EH (cell line): ENCODE data around the gene KATNB1.
"Not testable (repeated sequence)": the region's sequence is repeated elsewhere in the genome, so short reads cannot be mapped to it uniquely, and the experiment has no call there.

Experiments
- DNase-seq: peaks from one replicate; pipeline ENCODE4 v3.0.0-alpha.2; 2015; ENCODE audit warnings: low read depth

Gene KATNB1

DNA sequence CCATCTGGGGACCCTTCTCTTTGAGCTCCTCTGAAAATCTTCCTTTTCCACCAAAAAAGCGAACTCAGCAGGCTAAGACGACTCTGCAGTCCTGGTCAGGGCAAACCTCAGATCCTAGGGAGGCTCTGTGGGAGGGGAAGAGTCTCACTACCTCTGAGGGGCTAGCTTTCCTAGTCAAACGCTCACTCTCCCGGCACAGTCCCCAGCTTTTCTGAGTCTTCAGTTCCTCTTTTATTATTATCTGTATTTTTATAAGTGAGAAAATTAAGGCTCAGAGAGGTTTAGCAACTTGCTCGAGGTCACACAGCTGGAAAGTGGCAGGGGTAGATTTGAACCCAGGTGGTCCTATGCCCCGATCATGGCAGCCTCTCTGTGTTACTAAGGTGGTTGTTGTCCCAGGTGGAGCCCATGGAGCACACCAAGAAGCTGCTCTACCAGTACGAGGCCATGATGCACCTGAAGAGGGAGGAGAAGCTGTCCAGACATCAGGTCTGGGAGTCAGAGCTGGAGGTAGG, 9.1 kb upstream of the KATNB1 start:
- DNase-seq = no peak

DNA sequence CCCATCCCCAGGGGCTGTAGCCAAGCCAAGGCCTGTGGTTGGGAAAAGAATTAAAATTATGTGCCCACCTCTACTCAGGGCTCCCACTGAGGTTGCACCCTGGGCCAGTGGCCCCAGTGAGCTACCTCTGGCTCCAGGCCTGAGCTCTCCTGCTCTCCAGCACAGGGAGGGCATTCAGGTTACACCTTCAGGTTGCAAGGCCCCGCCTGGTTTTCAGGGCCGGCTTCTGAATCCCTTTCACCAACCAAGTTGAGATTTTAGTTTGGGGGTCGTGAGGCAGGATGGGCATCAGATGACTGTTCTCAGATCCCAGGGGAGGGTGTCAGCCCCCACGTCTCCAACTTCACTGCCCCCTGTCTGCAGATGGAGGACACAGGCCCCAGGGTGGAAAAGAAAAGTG, 8.0 kb upstream of the KATNB1 start:
- DNase-seq = no peak

DNA sequence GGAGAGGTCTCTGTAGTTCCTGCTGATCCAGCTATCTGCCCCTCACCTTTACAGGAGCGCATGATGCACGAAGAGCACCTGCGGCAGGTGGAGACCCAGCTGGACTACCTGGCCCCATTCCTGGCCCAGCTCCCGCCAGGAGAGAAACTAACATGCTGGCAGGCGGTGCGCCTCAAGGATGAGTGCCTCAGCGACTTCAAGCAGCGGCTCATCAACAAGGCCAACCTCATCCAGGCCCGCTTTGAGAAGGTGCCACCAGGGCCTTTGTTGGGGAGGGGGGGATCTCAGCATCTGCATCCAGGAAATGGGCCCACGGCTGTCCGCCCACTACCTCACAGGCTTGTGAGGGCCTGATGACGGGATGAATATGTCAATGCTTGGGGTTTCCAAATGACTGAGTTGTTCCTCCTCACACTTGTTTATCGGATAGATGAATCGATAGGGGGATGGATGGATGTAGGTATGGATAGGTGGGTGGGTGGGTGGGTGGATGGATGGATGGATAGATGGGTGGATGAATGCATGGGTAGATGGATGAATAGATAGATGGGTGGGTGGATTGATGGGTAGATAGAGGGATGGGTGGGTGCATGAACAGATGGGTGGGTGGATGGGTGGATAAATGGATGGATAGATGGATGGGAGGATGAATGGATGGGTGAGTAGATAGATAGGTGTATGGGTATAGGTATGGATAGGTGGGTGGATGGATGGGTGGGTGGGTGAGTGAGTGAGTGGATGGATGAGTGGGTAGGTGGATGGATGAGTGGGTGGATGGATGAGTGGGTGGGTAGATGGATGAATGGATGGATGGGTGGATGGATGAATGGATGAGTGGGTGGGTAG, 7.0 kb upstream of the KATNB1 start:
- no peak for DNase-seq

DNA sequence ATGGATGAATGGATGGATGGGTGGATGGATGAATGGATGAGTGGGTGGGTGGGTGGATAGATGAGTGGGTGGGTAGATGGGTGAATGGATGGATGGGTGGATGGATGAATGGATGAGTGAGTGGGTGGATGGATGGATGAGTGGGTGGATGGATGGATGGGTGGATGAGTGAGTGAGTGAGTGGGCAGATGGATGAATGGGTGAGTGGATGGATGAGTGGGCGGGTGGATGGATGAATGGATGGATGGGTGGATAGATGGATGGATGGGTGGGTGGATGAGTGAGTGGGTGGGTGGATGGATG, 6.4 kb upstream of the KATNB1 start:
- no peak for DNase-seq

DNA sequence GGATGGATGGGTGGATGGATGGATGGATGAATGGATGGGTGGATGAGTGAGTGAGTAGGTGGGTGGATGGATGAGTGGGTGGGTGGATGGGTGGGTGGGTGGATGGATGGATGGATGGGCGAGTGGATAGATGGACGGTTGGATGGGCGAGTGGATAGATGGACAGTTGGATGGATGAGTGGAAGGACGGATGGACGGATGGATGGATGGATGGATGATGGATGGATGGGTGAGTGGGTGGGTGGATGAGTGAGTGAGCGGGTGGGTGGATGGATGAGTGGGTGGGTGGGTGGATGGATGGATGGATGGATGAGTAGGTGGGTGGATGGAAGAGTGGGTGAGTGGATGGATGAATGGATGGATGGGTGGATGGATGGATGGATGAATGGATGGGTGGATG, 5.7 kb upstream of the KATNB1 start:
- DNase-seq = not testable (repeated sequence)

DNA sequence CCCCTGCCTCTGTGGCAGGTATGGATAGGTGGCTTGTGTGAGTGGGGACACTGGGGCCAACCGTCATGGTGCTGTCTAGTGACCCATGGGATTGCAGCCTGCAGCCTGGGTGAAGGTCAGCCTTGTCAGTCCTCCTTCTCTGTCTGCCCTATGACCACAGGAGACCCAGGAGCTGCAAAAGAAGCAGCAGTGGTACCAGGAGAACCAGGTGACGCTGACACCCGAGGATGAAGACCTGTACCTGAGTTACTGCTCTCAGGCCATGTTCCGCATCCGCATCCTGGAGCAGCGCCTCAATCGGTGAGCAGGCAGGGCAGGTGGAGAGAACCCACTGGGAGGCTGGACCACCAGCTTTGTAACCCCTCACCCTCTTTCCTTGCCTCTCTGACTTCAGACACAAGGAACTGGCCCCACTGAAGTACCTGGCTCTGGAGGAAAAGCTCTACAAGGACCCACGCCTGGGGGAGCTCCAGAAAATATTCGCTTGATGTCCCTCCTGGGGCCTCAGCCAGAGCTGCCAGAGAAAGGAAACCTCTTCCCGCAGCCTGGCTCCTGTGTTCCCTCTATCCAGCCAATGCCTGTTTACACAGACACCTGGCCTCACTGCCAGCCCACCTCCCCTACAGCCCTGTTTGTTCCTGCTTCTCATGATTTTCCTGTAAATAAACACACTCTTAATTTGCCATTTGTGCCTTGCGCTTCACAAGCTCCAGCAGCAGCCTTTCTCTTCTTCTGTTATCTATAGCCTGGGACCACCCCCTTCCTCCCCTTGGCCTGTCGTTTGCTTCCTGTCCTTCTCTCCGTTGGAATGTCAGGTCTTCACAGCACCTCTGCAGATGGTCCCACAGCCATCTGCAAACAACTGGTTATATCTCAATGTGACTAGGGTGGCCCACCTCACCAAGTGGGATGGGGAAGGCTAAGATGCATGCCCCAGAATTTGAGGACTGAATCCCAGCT, 4.5 kb upstream of the KATNB1 start:
- no peak for DNase-seq

DNA sequence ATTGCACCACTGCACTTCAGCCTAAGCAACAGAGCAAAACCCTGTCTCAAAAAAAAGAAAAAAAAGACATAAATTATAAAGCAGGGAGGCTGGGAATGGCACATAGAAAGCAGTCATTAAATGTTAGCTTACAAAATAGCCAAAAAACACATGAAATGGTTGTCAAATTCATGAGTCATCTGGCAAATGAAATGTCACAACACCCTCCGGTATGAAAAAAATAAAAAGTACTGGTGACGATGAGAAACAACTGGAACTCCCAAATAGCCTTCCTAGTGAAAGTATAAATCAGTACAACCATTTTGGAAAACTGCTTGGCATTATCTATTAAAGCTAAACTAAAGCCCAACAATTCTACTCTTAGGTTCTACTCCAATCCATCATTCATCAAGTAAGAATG, 3.5 kb upstream of the KATNB1 start:
- peak; percentile 71 for DNase-seq

DNA sequence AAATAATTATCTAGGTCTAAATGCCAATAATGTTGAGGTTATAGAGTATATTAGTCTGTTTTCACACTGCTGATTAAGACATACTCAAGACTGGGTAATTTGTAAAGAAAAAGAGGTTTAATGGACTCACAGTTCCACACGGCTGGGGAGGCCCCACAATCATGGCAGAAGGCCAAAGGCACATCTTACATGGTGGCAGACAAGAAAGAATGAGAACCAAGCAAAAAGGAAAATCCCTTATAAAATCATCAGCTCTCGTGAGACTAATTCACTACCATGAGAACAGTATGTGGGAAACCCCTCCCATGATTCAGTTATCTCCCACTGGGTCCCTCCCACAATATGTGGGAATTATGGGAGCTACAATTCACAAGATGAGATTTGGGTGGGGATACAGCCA, 2.9 kb upstream of the KATNB1 start:
- DNase-seq = no peak

DNA sequence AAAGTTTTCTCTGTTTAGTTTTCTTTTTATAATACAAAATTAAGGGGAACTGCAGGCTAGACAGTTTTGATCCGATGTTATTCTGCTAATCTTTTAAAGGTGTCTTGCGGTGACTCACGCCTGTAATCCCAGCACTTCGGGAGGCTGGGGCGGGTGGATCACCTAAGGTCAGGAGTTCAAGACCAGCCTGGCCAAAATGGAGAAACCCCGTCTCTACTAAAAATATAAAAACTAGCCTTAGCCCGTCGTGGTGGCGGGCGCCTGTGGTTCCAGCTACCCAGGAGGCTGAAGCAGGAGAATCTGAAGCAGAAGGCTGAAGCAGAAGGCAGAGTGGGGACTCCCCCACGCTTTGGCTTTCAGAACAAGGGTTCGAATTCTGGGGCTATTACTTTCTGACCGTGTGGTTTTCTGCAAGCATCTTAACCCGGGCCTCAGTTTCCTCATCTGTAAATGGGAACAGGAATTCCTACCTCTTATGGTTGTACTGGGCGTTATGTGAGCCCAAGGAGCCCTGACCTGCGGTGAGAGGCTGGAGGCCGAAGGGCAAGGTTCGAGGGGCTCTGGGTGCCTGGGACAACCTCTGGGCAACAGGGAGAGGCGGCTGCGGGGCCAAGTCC, 1.2 kb upstream of the KATNB1 start:
- DNase-seq = no peak

DNA sequence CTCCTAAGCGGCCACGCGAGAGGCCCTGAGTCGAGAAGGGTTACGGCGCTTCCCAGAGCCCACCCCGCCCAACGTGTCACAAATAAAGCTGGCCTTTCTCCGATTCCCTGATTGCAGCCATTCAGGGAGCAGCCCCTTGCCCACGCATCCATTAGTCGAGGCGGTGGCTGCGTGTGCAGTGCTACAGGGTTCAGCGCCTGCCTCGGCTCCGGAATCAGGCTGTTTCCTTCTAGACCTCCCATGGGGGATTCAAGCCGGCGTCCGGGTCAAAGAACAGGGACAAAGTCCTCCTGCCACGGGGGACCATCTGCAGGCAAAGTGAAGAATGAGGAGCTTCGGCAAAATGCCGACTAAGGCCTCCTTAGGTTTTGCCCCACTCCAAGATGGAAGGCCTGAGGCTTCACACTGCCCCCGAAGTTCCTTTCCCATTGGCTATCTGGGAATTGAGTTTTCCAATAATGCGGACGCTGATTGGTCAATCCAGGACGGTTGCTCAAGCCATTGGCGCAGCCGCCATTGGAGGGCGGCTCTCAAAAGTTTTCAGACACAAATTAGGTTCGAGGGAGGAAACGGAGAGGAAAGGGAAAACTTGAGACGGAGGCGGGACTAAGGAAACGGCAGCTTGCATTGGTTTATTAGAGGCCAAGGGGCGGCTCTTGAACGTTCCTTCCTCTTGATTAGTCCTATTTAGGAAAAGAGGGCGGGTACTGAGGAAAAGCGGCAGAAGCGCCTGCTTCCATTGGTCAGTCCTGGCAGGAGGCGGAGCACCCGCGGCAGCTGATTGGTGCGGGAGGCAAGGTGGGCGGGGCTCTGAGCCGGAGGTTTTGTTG, 430 bp upstream of the KATNB1 start:
- peak; percentile 100 for DNase-seq

DNA sequence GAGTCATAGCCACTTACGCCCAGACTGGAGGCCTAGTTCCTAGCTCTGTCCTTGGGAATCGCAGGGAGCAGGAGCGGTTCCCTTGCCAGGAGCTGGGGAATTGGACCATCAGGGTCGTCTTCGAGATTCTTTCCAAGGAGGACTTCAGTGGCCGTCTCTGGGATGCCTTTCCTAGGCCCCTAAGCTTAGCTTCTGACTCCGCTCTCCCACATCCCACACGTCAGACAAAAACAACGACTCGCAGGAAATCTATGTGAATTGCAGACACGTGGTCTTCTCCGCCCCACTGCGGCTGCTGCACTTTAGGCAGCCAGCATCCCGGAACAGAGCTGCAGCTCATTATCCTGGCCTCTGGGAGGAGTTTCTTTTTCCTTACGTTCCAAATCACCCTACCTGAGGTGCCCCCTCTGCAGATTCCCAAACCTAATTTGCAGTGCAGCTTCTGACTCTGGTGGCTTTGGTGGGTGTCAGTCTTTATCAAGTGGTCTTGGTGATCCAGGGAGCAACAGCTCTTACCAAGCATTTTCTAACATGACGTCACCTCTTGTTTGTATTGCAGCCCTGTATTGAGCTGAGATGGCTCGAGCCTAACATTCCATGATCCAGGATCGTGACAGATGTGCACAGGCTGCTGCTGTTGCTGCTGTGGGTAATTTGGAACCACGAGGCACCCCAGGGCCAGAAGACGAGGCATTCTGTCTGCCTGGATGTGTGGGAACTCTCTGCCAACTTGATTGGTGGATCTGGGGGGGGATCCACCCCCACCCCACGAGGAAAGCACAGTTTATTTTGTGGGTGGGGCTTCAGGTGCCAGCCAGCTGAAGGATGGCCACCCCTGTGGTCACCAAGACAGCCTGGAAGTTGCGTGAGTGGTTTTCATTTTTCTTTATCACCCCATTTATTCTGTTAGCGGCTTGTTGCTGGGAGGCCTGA, 1.1 kb downstream of the KATNB1 start:
- peak; percentile 82 for DNase-seq

DNA sequence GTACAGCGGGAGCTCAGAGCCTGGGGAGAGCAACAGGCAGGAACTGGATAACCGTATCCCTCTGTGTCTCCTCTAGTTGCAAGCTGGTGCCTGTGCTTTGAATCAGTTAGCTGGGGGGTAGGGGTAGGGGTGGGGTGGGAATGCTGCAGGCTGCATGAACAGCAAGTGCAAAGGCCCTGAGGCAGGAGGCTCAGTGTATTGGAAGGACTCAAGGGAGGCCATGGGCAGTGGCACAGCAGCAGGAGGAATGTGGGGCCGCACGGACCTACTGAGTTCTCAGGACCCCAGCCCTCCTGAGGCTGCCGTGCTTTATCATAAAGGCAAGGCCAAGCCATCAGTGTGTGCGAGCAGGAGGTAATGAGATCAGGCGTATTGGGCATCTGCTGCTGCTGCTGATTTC, 3.3 kb downstream of the KATNB1 start:
- DNase-seq = no peak

DNA sequence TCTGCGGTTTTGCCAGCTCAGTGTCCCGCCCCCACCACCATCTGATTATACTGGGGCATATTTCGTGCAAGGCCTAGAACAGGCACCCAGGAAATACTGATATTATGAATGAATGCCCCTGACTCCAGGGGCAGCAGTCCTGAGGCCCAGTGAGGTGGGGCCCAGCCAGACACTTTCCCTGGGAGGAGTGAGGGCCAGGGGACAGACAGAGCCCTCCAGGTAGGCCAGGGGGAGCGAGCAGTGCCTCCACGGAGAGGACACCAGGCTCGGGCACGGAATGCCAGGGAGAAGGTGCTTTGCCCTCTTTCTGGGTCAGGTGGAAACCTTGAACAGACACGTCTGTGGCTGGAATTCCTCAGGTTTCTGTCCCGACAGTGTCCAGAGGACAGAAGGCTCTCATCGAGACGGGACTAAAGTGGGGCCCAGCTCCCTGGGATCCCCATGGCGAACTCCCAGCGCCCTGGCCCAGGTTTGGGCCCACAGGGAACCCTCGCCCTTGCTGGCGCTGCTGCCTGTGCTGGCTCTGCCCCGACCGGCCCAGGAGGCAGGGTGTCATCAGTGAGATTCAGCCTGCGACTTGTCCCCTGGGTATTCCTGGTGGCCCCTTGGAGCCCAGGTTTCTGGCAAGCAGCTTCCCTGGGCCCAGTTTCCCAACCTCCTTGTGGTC, 4.3 kb downstream of the KATNB1 start:
- no peak for DNase-seq

DNA sequence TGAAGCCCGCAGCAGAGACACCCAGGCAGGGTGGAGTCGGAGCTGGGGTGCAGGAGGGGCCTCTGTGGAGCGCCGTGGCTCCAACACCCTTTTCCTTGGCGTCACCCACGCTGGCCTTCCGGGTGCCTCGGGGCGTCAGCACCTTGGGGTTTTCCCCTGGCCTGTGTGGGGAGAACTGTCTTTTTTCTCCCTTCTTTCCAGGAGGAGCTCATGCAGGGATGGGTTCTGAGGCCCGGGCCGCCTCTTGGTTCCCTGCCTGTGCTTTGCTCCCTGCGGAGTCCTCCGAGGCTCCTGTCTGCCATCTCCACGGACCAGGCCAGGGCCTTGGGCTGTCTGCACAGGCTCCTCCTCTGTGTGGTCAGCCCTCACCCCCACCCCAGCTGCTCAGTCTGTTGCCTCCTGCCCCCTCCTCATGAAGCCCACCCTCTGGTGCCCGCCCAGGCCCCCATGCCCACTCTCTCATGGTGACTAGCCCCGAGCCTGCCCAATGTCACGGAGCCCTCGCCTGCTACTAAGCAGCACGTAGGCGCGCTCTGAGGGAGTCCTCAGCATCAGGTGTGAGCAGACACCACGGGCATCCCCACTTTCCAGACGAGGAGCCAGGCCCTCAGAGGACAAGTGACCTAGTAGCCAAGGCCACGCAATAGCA, 5.0 kb downstream of the KATNB1 start:
- DNase-seq = no peak

DNA sequence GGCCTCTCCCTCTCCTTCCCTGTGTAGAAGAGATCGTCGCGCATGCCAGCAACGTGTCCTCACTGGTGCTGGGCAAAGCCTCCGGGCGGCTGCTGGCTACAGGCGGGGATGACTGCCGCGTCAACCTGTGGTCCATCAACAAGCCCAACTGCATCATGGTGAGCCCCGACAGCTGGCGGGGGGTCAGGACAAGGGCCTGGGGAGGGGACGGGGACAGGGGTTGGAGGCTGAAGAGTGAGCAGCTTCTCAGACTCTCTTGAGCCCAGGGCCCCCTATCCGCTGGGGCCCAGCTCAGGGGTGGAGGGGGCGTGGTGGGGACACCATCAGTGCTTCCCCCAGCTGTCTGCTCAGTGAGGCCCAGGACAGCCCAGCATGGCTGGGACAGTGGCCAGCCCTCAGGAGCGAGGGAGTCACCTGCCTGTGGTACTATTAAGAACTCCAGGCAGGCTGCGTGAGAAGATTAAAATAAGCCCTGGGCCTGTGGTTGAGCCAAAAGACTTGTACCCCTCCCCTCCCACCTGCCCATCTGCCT, 6.2 kb downstream of the KATNB1 start:
- no peak for DNase-seq

DNA sequence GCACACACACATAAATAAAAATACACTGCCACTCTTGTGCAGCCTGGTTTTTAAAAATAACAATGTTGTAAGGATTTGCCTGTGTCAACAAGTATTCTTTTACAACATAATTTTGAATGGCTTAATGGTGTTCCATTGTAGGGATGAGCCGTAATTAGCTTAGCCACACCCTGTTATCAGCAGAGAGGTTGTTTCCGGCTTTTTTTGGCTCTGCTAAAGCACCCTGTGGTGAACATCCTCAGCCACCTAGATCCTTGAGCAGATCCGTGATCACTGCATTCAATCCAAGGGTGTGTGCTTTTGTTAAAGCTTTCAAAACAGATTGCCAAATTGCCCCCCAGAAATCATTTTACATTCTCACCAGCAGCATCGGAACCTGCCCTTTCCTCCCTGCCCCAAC, 7.0 kb downstream of the KATNB1 start:
- no peak for DNase-seq

DNA sequence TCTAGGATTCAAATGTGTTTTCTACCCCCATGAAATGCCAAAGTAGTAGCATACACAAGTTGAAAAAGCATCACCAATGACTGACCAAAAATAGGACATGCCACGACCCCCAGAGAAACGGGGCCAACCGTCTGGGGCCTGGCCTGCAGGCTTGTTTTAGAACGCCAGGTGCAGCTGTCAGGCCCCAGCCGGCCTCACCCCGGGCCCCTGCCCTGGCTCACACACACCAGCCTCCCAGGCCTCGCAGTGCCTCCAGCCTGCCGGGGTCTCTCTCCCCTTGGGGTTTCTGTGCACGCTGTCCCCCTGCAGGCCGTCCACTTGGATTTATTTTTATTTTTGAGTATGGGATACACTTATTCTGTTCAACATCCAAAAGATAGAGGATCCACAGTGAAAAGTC, 7.9 kb downstream of the KATNB1 start:
- DNase-seq = no peak

DNA sequence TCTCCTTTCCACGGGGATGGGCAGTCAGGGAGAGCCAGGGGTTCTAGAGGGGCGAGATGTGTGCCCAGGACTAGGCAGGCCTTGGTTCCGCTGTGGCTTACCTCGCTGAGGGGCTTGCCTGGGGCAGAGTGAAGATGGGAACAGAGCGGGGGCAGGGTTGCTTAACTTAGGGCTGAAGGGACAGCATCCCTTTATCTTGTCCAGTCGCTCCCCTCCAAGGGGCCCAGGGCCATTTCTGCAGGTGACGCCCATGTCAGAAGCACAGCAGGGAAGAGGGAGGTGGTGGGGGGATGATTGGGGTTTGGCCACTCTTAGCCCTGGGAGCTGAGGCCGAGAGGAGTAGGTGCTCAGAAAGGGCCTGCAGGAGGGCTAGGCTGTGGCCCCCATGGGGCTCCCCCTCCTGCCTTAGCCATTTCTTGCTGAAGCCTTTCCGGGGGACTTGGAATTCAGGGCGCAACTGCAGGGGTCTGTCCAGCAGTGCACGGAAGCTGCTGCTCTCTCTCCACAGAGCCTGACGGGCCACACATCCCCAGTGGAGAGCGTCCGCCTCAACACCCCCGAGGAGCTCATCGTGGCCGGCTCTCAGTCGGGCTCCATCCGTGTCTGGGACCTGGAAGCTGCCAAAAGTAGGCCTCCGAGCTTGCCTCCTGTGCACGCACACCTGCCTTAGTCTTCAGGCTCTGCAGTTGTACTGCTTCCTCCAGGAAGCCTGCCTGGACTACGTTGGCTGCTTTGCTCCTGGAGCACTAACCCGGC, 8.5 kb downstream of the KATNB1 start:
- DNase-seq = no peak

DNA sequence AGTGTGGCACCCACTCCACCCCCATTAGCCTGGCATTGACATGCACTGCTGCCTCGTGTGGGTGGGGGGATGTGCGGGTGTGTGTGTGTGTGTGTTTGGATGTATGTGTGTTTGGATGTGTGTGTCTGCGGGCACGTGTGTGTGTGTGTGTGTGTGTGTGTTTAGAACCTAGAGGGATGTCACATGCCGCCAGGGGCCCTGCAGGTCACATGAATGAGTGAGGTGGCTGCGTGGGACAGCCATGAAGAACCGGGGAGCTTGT, 9.0 kb downstream of the KATNB1 start:
- DNase-seq = no peak
